ENCODE results near the gene OR5K4.
"Not testable (repeated sequence)": the region's sequence is repeated elsewhere in the genome, so short reads cannot be mapped to it uniquely, and the experiment has no call there.

The OR5K4 gene

GRCh38 chr3:98388147-98388546 lies 34.5 kb downstream of the OR5K4 start:
- 100% methylated on average over 1 of the region's 2 CpGs for WGBS
- no peak overlapping the region for H4K8ac ChIP-seq (ENCODE audit: low read length)
- no peak overlapping the region for H3K14ac ChIP-seq (ENCODE audit: low read length in 2 of 2)
- H2BK120ac ChIP-seq (ENCODE audit: low read depth, low read length), result no peak overlapping the region
- H3K23ac ChIP-seq (ENCODE audit: low read length in 2 of 2), result no peak overlapping the region
- H3K4me2 ChIP-seq (ENCODE audit: low read length, poor library complexity, severe bottlenecking), result no peak overlapping the region
- H2AFZ ChIP-seq (ENCODE audit: low read depth, low read length), result no peak overlapping the region
- no peak overlapping the region for H3K18ac ChIP-seq (ENCODE audit: low read depth in 1 of 2, low read length in 2 of 2)
- H3K4ac ChIP-seq (ENCODE audit: low read depth in 1 of 2, low read length in 2 of 2), result no peak overlapping the region
- H2BK15ac ChIP-seq (ENCODE audit: low read depth, poor library complexity, severe bottlenecking), result no peak overlapping the region
- H2BK5ac ChIP-seq (ENCODE audit: low read depth, low read length, poor library complexity, severe bottlenecking), result no peak overlapping the region
- H3K4me3 ChIP-seq (ENCODE audit: insufficient read depth in 1 of 2, low read depth in 1 of 2, low read length in 2 of 2), result no peak overlapping the region
- no peaks in the 10 kb centered on the region for H3K79me1 ChIP-seq (replicated peaks; ENCODE audit: low read length, poor library complexity, severe bottlenecking)
- DNase-seq, result no peak
- no peak overlapping the region for H2AK5ac ChIP-seq (ENCODE audit: low read length, severe bottlenecking)
- H2BK12ac ChIP-seq (ENCODE audit: low read length in 2 of 2), result no peak overlapping the region
- no peaks in the 10 kb centered on the region for H3K4me1 ChIP-seq (ENCODE audit: control insufficient read depth, insufficient read depth, low read depth, low read length)
- no peaks in the 10 kb centered on the region for H3K27me3 ChIP-seq (ENCODE audit: control insufficient read depth in 1 of 2, insufficient read depth in 1 of 2, low read length in 2 of 2)
- H4K91ac ChIP-seq (ENCODE audit: low read length), result no peak overlapping the region
- H3K9me3 ChIP-seq (ENCODE audit: control insufficient read depth, low read length), result peaks cover 5% of the 10 kb centered on the region
- H3K27ac ChIP-seq (ENCODE audit: low read length, poor library complexity, severe bottlenecking), result no peak overlapping the region
- no peaks in the 10 kb centered on the region for H3K36me3 ChIP-seq (ENCODE audit: control insufficient read depth in 1 of 2, insufficient read depth in 2 of 2, low read depth in 1 of 2, low read length in 2 of 2)
- no peak overlapping the region for H3K9ac ChIP-seq (ENCODE audit: low read length)

- H3K9me3 ChIP-seq (ENCODE audit: control insufficient read depth, low read length), result no peaks in the 10 kb centered on the region
Observed at GRCh38 chr3:98390366-98390765, 36.7 kb downstream of the OR5K4 start, which contains the start of gene OR5K3. Gene OR5K3, plus strand, starts transcription at chr3:98390666. Its CDS starts 0 bp downstream, at chr3:98390666.

DNA sequence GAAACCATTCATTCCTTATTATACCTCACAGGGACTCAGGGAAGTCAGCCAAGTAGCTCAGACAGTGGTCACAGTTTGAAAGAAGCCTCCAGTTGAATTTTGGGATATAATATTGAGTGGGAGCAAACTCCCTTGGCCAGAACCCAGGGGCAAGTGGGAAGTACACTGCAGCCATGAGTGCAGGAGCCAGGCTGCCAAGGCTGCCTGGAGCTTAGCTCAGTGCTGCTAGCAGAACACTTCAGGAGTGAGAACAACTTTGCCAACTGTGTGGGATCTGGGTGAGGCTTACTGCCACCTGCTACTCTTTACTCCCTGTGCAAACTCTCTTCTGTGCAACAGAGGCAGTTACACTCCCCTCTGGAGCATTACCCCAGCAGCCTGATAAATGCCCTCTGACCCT lies 41.4 kb downstream of the OR5K4 start:
- H3K4me3 ChIP-seq (ENCODE audit: insufficient read depth in 1 of 2, low read depth in 1 of 2, low read length in 2 of 2), result no peak overlapping the region
- no peak overlapping the region for H4K91ac ChIP-seq (ENCODE audit: low read length)
- H3K27me3 ChIP-seq (ENCODE audit: control insufficient read depth in 1 of 2, insufficient read depth in 1 of 2, low read length in 2 of 2), result peaks cover 0 to 13% of the 10 kb centered on the region in 2 experiments
- H3K27ac ChIP-seq (ENCODE audit: low read length, poor library complexity, severe bottlenecking), result no peak overlapping the region
- H3K4me2 ChIP-seq (ENCODE audit: low read length, poor library complexity, severe bottlenecking), result no peak overlapping the region
- no peak overlapping the region for H3K18ac ChIP-seq (ENCODE audit: low read depth in 1 of 2, low read length in 2 of 2)
- peaks cover 14% of the 10 kb centered on the region for H3K9me3 ChIP-seq (ENCODE audit: control insufficient read depth, low read length)
- H2BK12ac ChIP-seq (ENCODE audit: low read length in 2 of 2), result no peak overlapping the region
- no peak overlapping the region for H3K23ac ChIP-seq (ENCODE audit: low read length in 2 of 2)
- no peak for DNase-seq
- H3K4me1 ChIP-seq (ENCODE audit: control insufficient read depth, insufficient read depth, low read depth, low read length), result no peaks in the 10 kb centered on the region
- H3K9ac ChIP-seq (ENCODE audit: low read length), result no peak overlapping the region
- no peak overlapping the region for H2BK15ac ChIP-seq (ENCODE audit: low read depth, poor library complexity, severe bottlenecking)
- H2AK5ac ChIP-seq (ENCODE audit: low read length, severe bottlenecking), result no peak overlapping the region
- H3K36me3 ChIP-seq (ENCODE audit: control insufficient read depth in 1 of 2, insufficient read depth in 2 of 2, low read depth in 1 of 2, low read length in 2 of 2), result no peaks in the 10 kb centered on the region
- H2BK5ac ChIP-seq (ENCODE audit: low read depth, low read length, poor library complexity, severe bottlenecking), result no peak overlapping the region
- no peak overlapping the region for H2AFZ ChIP-seq (ENCODE audit: low read depth, low read length)
- H3K79me1 ChIP-seq (replicated peaks; ENCODE audit: low read length, poor library complexity, severe bottlenecking), result no peaks in the 10 kb centered on the region
- no peak overlapping the region for H4K8ac ChIP-seq (ENCODE audit: low read length)
- no peak overlapping the region for H2BK120ac ChIP-seq (ENCODE audit: low read depth, low read length)
- no peak overlapping the region for H3K4ac ChIP-seq (ENCODE audit: low read depth in 1 of 2, low read length in 2 of 2)
- H3K14ac ChIP-seq (ENCODE audit: low read length in 2 of 2), result no peak overlapping the region

More at GRCh38 chr3:98390366-98390765, 36.7 kb downstream of the OR5K4 start, which contains the start of gene OR5K3:
- Histone ChIP-seq H2BK120ac (ENCODE audit: low read depth, low read length) (no peak within 1 kb of the TSS), H2BK5ac (ENCODE audit: low read depth, low read length, poor library complexity, severe bottlenecking) (no peak within 1 kb of the TSS), H3K4me2 (ENCODE audit: low read length, poor library complexity, severe bottlenecking) (no peak within 1 kb of the TSS), H3K23ac (ENCODE audit: low read length in 2 of 2) (no peak within 1 kb of the TSS), H2BK12ac (ENCODE audit: low read length in 2 of 2) (no peak within 1 kb of the TSS), H4K8ac (ENCODE audit: low read length) (no peak within 1 kb of the TSS), H3K4me1 (ENCODE audit: control insufficient read depth, insufficient read depth, low read depth, low read length) (no peaks in the 10 kb centered on the region), H3K36me3 (ENCODE audit: control insufficient read depth in 1 of 2, insufficient read depth in 2 of 2, low read depth in 1 of 2, low read length in 2 of 2) (no peaks in the 10 kb centered on the region), H2BK15ac (ENCODE audit: low read depth, poor library complexity, severe bottlenecking) (no peak within 1 kb of the TSS), H4K91ac (ENCODE audit: low read length) (no peak within 1 kb of the TSS), H2AK5ac (ENCODE audit: low read length, severe bottlenecking) (no peak within 1 kb of the TSS), H3K79me1 (replicated peaks; ENCODE audit: low read length, poor library complexity, severe bottlenecking) (no peaks in the 10 kb centered on the region), H3K4ac (ENCODE audit: low read depth in 1 of 2, low read length in 2 of 2) (no peak within 1 kb of the TSS), H3K9ac (ENCODE audit: low read length) (no peak within 1 kb of the TSS), H3K4me3 (ENCODE audit: insufficient read depth in 1 of 2, low read depth in 1 of 2, low read length in 2 of 2) (no peak within 1 kb of the TSS), H3K27me3 (ENCODE audit: control insufficient read depth in 1 of 2, insufficient read depth in 1 of 2, low read length in 2 of 2) (peaks cover 0 to 13% of the 10 kb centered on the region in 2 experiments), H3K27ac (ENCODE audit: low read length, poor library complexity, severe bottlenecking) (no peak within 1 kb of the TSS), H3K18ac (ENCODE audit: low read depth in 1 of 2, low read length in 2 of 2) (no peak within 1 kb of the TSS), H3K14ac (ENCODE audit: low read length in 2 of 2) (no peak within 1 kb of the TSS), H2AFZ (ENCODE audit: low read depth, low read length) (no peak within 1 kb of the TSS)
- no peak for DNase-seq

- not testable (repeated sequence) for H3K23ac ChIP-seq (ENCODE audit: low read length in 2 of 2); H3K14ac ChIP-seq (ENCODE audit: low read length in 2 of 2); H2BK15ac ChIP-seq (ENCODE audit: low read depth, poor library complexity, severe bottlenecking); H3K4me2 ChIP-seq (ENCODE audit: low read length, poor library complexity, severe bottlenecking); H3K79me1 ChIP-seq (replicated peaks; ENCODE audit: low read length, poor library complexity, severe bottlenecking); H3K27ac ChIP-seq (ENCODE audit: low read length, poor library complexity, severe bottlenecking); H2AK5ac ChIP-seq (ENCODE audit: low read length, severe bottlenecking); H4K91ac ChIP-seq (ENCODE audit: low read length); H3K9ac ChIP-seq (ENCODE audit: low read length); H3K36me3 ChIP-seq (ENCODE audit: control insufficient read depth in 1 of 2, insufficient read depth in 2 of 2, low read depth in 1 of 2, low read length in 2 of 2); H3K4me1 ChIP-seq (ENCODE audit: control insufficient read depth, insufficient read depth, low read depth, low read length); H3K4ac ChIP-seq (ENCODE audit: low read depth in 1 of 2, low read length in 2 of 2); H3K18ac ChIP-seq (ENCODE audit: low read depth in 1 of 2, low read length in 2 of 2); H4K8ac ChIP-seq (ENCODE audit: low read length); H2BK12ac ChIP-seq (ENCODE audit: low read length in 2 of 2); DNase-seq; H2BK5ac ChIP-seq (ENCODE audit: low read depth, low read length, poor library complexity, severe bottlenecking); H2BK120ac ChIP-seq (ENCODE audit: low read depth, low read length); H3K4me3 ChIP-seq (ENCODE audit: insufficient read depth in 1 of 2, low read depth in 1 of 2, low read length in 2 of 2); H2AFZ ChIP-seq (ENCODE audit: low read depth, low read length)
- Histone ChIP-seq H3K9me3 (ENCODE audit: control insufficient read depth, low read length) (peaks cover 28% of the 10 kb centered on the region), H3K27me3 (ENCODE audit: control insufficient read depth in 1 of 2, insufficient read depth in 1 of 2, low read length in 2 of 2) (peaks cover 0 to 13% of the 10 kb centered on the region in 2 experiments)
- WGBS, result 85% methylated on average over 2 of the region's 4 CpGs
Observed at GRCh38 chr3:98396482-98396881, 42.8 kb downstream of the OR5K4 start.
